GM18508 (cell line): Measurements from ENCODE around the gene SLC16A4.
"Not testable (repeated sequence)": the region's sequence is repeated elsewhere in the genome, so short reads cannot be mapped to it uniquely, and the experiment has no call there.

ENCODE experiments used
- ATAC-seq: cut with Tn5 transposase; IDR thresholded peaks from one replicate; pipeline ENCODE4 v1.9.1; 2021; ENCODE audit warnings: moderate number of reproducible peaks; ENCODE audit not compliant: insufficient read depth, unreplicated experiment

The SLC16A4 gene

GRCh38 chr1:110390692-110391245 lies at the start of gene SLC16A4:
Gene SLC16A4, minus strand, starts transcription at chr1:110391026. Its CDS starts 1,703 bp downstream, at chr1:110389323.
- no peak for ATAC-seq

- not testable (repeated sequence) for ATAC-seq
These were observed 49.0 kb upstream of the SLC16A4 start for GRCh38 chr1:110439873-110440272.

GRCh38 chr1:110438893-110439292 lies 48.1 kb upstream of the SLC16A4 start:
- ATAC-seq: no peak

- not testable (repeated sequence) for ATAC-seq
These were observed 46.9 kb upstream of the SLC16A4 start for GRCh38 chr1:110437645-110438299.

GRCh38 chr1:110436635-110437034 lies 45.8 kb upstream of the SLC16A4 start:
- ATAC-seq: no peak

GRCh38 chr1:110434946-110435345 lies 44.1 kb upstream of the SLC16A4 start:
- ATAC-seq: no peak

- no peak for ATAC-seq
These were observed 43.0 kb upstream of the SLC16A4 start for GRCh38 chr1:110433803-110434202.

- ATAC-seq: no peak
These were observed 42.4 kb upstream of the SLC16A4 start for GRCh38 chr1:110433213-110433612.

- no peak for ATAC-seq
These were observed 40.1 kb upstream of the SLC16A4 start for GRCh38 chr1:110430901-110431300.

GRCh38 chr1:110430366-110430765 lies 39.5 kb upstream of the SLC16A4 start:
- ATAC-seq: no peak

- no peak for ATAC-seq
These were observed 38.1 kb upstream of the SLC16A4 start for GRCh38 chr1:110428946-110429345.

- no peak for ATAC-seq
These were observed 36.0 kb upstream of the SLC16A4 start for GRCh38 chr1:110426854-110427253.

GRCh38 chr1:110425612-110426152 lies 34.9 kb upstream of the SLC16A4 start:
- ATAC-seq: no peak

GRCh38 chr1:110424699-110425611 lies 34.1 kb upstream of the SLC16A4 start:
- no peak for ATAC-seq

GRCh38 chr1:110420874-110421793 lies 30.3 kb upstream of the SLC16A4 start:
- no peak for ATAC-seq

GRCh38 chr1:110420023-110420662 lies 29.3 kb upstream of the SLC16A4 start:
- ATAC-seq: no peak

GRCh38 chr1:110418729-110419128 lies 27.9 kb upstream of the SLC16A4 start:
- no peak for ATAC-seq

GRCh38 chr1:110413045-110413444 lies 22.2 kb upstream of the SLC16A4 start:
- ATAC-seq: not testable (repeated sequence)

GRCh38 chr1:110412576-110412975 lies 21.8 kb upstream of the SLC16A4 start:
- no peak for ATAC-seq
